Stimulated activated naive CD4-positive, alpha-beta T cell treated with Interleukin-2 at 50 U/mL for 16 hours (primary cell): Measurements from ENCODE around the gene SPACA9.
A peak's percentile ranks its signal among the peaks of the same experiment; 100 is the strongest.

Experiments used
- DNase-seq: peaks from one replicate; lab custom pipeline; 2025; lab: John Stamatoyannopoulos, UW

The SPACA9 gene

GRCh38 chr9:132863096-132863495 lies 15.6 kb upstream of the SPACA9 start:
- DNase-seq, result no peak

DNA sequence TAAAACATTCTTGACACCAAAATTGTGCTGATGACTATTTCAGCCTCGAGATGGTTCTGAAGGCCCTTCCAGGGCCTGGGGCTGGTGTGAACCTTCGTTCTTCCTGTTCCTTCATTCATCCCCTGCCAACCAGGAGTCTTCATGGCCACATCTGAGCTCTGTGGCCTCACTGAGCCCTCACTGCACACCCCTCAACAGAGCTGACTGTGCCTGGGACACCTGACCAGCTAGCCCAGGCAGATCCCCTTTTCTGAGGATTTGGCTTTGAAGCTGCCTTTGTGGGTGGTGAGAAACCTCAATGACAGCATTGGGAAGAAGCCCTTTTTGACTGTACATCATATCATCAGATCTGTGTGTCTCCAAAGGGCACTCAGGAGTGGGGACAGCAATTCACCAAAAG lies 14.4 kb upstream of the SPACA9 start:
- no peak for DNase-seq

GRCh38 chr9:132864691-132865090 lies 14.0 kb upstream of the SPACA9 start:
- DNase-seq, result no peak

DNA sequence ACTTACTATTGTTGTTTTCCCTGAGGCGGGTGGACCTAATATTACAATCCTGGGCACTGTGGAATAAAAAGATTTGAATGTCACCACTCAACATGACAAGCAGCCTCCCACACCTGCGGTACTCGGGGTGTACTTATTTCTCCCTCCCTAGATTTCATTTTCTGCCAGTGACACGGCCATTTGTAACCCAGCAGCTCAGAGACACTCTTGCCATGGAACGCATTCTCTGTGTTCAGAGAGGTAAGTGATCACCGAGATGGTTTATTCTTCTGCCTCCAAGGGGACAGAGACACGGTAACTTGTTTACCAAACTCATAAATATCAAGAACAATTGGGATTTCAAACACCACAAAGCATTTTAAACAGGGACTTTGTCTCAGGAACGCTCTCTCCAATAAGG lies 11.8 kb upstream of the SPACA9 start:
- DNase-seq, result no peak

DNA sequence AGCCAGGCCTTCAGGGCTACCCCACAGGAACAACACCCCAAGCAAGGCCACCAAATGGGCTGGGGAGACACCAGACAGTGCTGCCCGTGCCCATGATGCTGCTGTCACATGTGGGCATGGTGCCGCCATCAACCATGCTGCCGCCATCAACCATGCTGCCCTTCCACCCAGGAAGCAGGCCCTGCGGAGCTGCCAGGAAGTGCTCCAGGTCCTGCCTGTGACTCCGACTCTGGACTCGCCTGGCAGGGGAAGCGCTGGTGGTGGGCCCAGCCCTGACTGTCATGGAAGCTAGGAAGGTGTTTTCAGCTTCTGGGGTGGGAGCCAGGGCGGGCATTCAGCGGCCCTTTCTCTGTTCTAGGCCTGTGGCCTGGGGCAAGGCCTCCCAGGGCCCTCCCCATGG lies 9.4 kb upstream of the SPACA9 start:
- no peak for DNase-seq

DNA sequence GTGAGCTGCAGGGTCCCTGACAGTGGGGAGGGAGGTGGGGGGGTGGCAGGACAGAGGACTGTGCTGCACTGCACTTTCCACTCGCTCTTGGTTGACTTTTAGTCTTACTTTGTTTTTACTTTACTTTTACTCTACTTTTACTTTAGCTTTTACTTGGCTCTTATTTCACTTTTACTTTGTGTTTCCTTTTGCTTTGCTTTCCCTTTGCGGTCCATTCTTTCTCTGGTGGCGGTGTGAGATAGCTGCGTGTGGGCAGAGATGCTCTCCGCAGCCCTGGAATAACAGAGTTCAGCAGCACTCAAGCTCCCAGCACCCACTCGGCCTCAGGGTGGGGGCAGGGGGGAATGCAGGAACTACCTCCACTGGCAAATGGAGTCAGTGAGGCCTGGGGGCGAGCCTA lies 5.3 kb upstream of the SPACA9 start:
- peak; percentile 30 for DNase-seq

- no peak for DNase-seq
These were observed 3.5 kb upstream of the SPACA9 start for GRCh38 chr9:132875159-132875558.

- no peak for DNase-seq
These were observed 1.8 kb upstream of the SPACA9 start for GRCh38 chr9:132876849-132877248.

DNA sequence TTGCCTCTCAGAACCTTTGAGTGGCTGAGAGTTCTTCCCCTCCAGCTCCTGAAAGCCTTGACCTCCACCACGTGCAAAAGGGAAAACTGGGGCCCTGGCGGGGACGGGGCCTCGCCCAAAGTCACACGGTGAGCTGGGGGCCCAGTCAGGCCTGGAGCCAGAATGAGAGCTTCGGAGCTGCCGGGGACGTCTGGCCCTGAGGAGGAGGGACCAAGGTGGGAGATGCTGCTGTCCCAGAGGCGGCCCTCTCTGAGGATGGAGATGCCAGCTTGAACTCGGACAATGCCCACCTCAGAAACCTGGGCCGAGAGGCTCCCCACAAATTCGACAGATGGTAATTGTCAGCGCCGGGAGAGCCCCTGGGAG lies 1.3 kb upstream of the SPACA9 start:
- DNase-seq, result no peak

- peak; percentile 65 for DNase-seq
These were observed 639 bp upstream of the SPACA9 start, which contains the start of gene AK8 for GRCh38 chr9:132877824-132878694. Gene AK8 (minus strand): TSS chr9:132878284. CDS start chr9:132878255, 29 bp downstream.

- DNase-seq, result no peak
These were observed 992 bp downstream of the SPACA9 start for GRCh38 chr9:132879457-132880323.

DNA sequence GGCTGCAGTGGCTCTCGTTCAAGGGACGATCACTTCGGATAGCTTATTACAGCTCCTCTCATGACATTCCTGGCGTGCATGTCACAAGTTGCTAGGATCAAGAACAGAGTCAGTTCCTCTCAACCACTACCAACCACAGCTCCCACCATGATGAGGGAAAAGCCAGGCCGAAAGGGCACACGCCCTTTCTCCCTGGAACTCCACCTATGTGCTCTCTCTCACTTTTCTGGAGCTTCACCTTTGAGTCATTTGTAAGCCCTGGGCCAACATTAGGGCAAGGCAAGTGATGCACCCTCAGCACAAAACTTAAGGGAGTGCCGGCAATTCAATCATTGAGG lies 1.6 kb downstream of the SPACA9 start:
- no peak for DNase-seq

DNA sequence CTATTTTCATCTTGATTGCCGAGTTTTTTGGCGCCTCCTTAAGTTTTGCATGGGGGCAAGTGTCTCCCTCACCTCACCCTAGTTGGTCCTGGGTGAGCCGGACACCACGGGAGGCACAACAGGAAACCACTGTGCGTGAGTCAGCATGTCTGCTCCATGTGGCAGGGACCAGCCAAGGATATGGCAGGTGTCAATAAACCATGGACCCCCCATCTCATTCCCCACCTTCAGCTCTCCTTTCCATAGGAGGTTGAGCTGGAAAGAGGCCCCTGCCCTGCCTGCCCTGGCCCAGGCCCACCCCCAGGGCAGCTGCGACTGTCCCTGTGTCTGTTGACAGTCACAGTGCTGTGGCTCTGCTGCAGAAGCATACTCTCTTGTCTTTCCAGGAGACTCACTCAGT lies 3.1 kb downstream of the SPACA9 start:
- no peak for DNase-seq

DNA sequence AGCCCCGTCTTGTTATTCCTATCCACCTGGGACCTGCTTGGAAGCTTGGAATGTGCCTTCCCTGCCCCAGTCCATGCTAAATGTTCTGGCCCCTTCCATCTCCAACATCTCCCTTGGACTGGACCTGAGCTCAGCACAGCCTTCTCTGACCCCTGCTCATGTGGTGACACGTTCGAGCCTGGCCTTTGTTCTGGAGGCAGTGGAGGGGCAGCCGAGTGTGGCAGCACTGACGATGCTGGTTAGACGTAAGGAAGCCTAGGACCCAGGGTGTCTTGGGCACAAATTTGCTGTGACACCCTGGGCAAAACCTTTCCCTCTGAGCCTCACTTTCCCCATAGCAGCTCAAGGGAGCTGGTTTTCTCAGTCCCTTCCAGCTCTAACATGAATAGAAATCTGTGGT lies 3.9 kb downstream of the SPACA9 start:
- no peak for DNase-seq

DNA sequence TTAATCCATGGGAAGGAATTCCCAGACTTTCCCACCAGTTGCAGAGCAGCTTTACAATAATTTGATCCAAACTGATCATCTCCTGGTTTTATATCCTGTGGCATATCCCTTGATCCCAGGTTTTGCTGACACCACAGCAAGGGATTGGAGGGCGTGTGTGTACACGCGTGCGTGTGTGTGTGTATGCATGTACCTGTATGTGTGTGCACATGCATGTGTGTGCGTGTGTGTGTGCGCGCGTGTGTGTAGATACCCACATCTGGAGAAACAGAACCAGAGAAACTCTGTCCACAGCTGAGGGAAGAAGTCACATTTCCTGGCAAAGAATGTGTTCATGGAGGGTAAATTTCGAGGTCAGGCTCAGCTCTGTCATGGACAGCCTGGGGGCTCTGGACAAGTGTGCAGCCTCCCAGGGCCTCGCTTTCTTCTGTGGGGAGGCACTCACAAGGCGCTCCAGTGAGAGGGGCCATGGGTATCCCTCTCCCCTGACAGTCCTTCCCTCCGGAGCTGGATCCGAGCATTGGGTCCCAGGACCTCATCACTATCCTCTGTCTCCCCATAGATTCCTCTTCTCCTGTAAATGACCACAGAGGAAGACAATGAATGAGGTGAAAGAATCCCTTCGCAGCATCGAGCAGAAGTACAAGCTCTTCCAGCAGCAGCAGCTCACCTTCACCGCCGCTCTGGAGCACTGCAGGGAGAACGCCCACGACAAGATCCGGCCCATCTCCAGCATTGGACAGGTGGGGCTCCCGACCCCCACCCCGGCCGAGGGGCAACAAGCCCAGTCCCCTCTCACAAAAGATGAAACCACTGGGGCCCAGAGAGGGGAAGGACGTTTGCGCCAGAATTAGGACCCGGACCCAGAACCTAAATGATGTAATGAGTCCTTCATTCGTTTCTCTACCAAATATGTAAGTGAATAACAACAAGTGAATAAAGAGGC lies 4.9 kb downstream of the SPACA9 start:
- no peak for DNase-seq

DNA sequence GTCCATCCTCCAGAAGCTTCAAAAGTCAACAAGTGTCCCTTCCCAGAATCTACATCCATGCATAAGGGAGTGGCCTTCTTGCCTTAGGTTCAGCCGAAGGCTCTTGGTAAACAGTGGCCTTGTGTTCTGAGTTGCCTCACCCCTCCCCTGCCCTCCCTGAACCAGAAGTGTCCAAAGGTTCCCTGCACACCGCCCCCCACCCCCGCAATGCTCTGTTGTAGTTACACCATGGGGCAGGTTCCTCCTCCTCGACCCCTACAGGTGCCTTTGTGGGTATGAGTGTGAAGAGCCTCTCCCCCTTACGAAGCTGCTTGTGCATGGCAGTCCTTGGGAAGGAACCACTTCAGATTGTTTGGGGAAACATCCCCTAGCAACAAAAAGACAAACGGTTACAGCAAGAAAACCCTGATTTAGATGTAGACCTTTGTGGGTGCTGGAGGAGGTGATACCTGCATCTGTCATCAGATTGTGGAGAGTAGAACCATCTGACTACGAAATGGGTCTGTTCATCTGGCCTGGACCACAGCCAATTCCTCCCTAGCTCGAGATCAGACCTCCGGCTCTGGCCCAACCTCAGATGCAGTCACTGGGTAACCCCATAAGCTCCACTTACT lies 7.1 kb downstream of the SPACA9 start:
- DNase-seq, result no peak

- no peak for DNase-seq
These were observed 7.6 kb downstream of the SPACA9 start for GRCh38 chr9:132886334-132886725.

GRCh38 chr9:132887181-132888120 lies 8.8 kb downstream of the SPACA9 start:
- DNase-seq, result no peak

DNA sequence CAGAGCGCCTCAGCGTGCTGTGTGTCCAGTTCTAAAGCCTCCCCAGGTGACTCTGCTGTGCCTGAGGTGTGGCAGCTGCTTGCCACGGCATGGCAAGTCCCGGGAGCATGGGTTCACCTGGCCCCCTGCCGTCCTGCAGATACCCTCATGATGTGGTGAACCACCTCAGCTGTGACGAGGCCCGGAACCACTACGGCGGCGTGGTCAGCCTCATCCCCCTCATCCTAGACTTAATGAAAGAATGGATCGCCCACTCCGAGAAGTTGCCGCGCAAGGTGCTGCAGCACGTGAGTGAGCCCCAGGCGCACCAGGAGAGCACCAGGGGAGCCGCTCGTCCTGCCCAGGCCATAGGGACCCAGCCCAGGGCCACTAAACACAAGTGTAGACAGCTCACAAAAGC lies 9.5 kb downstream of the SPACA9 start:
- DNase-seq, result no peak

DNA sequence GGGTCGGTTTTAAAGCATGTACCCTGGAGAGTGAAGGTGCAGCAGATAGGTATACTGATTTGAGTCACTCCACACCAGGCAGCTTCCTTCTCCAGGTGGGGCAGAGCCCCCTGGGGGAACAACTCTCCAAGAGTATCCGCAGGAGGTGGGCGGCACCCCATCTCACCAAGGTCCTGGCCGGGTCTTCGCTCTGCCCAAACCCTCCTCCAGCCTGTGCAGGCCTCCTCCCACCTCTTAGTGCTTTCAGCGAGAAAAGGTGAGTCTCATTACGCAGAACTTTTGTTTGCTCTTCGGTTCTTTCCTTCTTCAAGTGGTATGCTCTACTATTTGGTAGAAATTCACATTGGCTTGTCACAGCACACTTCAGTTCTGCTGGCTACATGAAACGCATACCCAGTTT lies 13.7 kb downstream of the SPACA9 start:
- DNase-seq, result no peak

DNA sequence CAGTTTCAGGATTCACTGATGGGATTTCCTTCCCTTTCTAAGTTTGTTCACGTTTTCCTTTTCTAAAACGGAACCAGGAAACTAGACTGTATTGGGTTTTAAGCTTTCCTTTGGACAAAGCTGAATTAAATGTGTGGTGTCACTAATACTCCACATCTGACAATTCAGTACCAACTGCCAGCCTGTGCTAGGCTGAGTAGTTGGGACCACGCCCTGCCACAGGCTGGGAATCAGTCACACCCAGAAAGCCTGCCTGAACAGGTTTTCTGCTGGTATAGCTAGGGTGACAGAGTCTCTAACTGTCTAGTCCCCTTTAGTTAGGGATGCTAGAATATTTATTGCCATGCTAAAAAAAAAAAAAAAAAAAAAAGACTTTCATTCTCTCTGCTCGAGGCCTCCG lies 15.6 kb downstream of the SPACA9 start:
- DNase-seq, result no peak
